ENCODE data around the gene CLDN4. TPM values are rescaled to one million over a fixed set of nuclear protein-coding genes. Genes with fewer than 3 reads are reported as not detected.
A peak's percentile ranks its signal among the peaks of the same experiment; 100 is the strongest.

CLDN4 gene
- polyA plus RNA-seq, 1 of the 3 experiments (the other 2 are of a cell fraction) = 5.9 TPM

DNA sequence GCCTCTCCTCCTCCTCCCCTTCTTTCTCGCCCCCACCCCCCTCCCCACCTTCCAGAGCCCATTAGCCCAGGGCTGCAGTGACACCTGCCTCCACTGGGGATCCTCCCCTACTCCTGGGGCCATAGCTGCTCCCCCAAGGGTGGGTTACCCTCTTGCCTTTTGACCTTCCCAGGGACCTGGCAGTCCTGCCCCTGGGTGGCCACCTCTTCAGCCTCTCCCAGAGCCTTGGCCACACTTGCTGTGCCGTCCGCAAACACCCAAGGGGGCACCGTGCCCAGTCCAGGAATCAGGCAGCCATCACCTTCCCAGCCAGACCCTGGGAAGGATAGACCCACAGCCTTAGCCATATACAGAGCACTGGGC is 19.8 kb upstream of the CLDN4 start:
- Histone ChIP-seq H3K4me1 (ENCODE audit: control insufficient read depth in 1 of 2, insufficient read depth in 2 of 2, low read depth in 1 of 2, low read length in 1 of 2) (no peaks in the 10 kb centered on the region), H3K9me3 (no peaks in the 10 kb centered on the region), H3K9me2 (no peaks in the 10 kb centered on the region), H3K27ac (ENCODE audit: low read depth in 2 of 2, low read length in 1 of 2) (no peak overlapping the region), H3F3A (replicated peaks; ENCODE audit: insufficient read depth) (peaks cover 5% of the 10 kb centered on the region), H2AFZ (ENCODE audit: low read depth) (no peak overlapping the region), H3K36me3 (replicated peaks in 1 of 2; ENCODE audit: control insufficient read depth in 1 of 2, insufficient read depth in 2 of 2, low read length in 1 of 2) (no peaks in the 10 kb centered on the region), H3K4me3 (ENCODE audit: low read depth in 2 of 2, low read length in 1 of 2) (no peak overlapping the region), H3K79me2 (ENCODE audit: insufficient read depth) (no peaks in the 10 kb centered on the region), H4K20me1 (ENCODE audit: insufficient read depth) (no peaks in the 10 kb centered on the region), H3K27me3 (ENCODE audit: insufficient read depth) (no peaks in the 10 kb centered on the region), H3K9ac (no peak overlapping the region), H3K4me2 (no peak overlapping the region)
- TF ChIP-seq SIN3A (IDR thresholded peaks at IDR 0.05; ENCODE audit: borderline replicate concordance, low read depth, low read length) = no peak
- no peak for TF ChIP-seq IRF3 (IDR thresholded peaks at IDR 0.05; ENCODE audit: low read depth, low read length)
- TF ChIP-seq FOXM1 (IDR thresholded peaks at IDR 0.05; ENCODE audit: low read depth) = no peak
- TF ChIP-seq CHD2 (IDR thresholded peaks at IDR 0.05; ENCODE audit: low read length, partially characterized antibody) = no peak
- TF ChIP-seq MEF2A (IDR thresholded peaks at IDR 0.05; ENCODE audit: borderline replicate concordance, low read depth) = no peak
- ChIA-PET POLR2A (no interaction called here), CTCF (interaction anchor here (0.6 to 9.2 kb wide), 24 partner anchors 10 to 368 kb away, joined by 3 to 89 read pairs (median 4); partner anchors contain the start of genes ABHD11, CLDN4 and METTL27)
- DNase-seq = peak; percentile 45
- 64% methylated on average over 4 of the region's 4 CpGs for WGBS (ENCODE audit: low lambda C conversion rate)

- no peak overlapping the region for H3K27ac ChIP-seq (ENCODE audit: low read depth in 2 of 2, low read length in 1 of 2)
- H3K9ac ChIP-seq = no peak overlapping the region
- H3K79me2 ChIP-seq (ENCODE audit: insufficient read depth) = no peaks in the 10 kb centered on the region
- ChIA-PET POLR2A (no interaction called here), CTCF (interaction anchor here (0.6 to 9.2 kb wide), 21 partner anchors 10 to 367 kb away, joined by 3 to 89 read pairs (median 5); partner anchors contain the start of genes CLDN4 and METTL27)
- H3K36me3 ChIP-seq (replicated peaks in 1 of 2; ENCODE audit: control insufficient read depth in 1 of 2, insufficient read depth in 2 of 2, low read length in 1 of 2) = no peaks in the 10 kb centered on the region
- no peaks in the 10 kb centered on the region for H3K9me3 ChIP-seq
- H3K27me3 ChIP-seq (ENCODE audit: insufficient read depth) = no peaks in the 10 kb centered on the region
- H3K4me1 ChIP-seq (ENCODE audit: control insufficient read depth in 1 of 2, insufficient read depth in 2 of 2, low read depth in 1 of 2, low read length in 1 of 2) = no peaks in the 10 kb centered on the region
- WGBS (ENCODE audit: low lambda C conversion rate) = 21% methylated on average over 6 of the region's 11 CpGs
- no peak overlapping the region for H2AFZ ChIP-seq (ENCODE audit: low read depth)
- H4K20me1 ChIP-seq (ENCODE audit: insufficient read depth) = no peaks in the 10 kb centered on the region
- no peaks in the 10 kb centered on the region for H3K9me2 ChIP-seq
- DNase-seq = peak; percentile 87
- no peak overlapping the region; a peak in 1 of 4 replicates for H3K4me3 ChIP-seq (ENCODE audit: low read depth in 2 of 2, low read length in 1 of 2)
- H3F3A ChIP-seq (replicated peaks; ENCODE audit: insufficient read depth) = peaks cover 5% of the 10 kb centered on the region
- no peak overlapping the region for H3K4me2 ChIP-seq
- peak; percentile 52; the same call in 1 of the 2 replicates for TF ChIP-seq MXI1 (IDR thresholded peaks at IDR 0.05; ENCODE audit: low read depth, low read length)
- TF ChIP-seq, protein P1, sequence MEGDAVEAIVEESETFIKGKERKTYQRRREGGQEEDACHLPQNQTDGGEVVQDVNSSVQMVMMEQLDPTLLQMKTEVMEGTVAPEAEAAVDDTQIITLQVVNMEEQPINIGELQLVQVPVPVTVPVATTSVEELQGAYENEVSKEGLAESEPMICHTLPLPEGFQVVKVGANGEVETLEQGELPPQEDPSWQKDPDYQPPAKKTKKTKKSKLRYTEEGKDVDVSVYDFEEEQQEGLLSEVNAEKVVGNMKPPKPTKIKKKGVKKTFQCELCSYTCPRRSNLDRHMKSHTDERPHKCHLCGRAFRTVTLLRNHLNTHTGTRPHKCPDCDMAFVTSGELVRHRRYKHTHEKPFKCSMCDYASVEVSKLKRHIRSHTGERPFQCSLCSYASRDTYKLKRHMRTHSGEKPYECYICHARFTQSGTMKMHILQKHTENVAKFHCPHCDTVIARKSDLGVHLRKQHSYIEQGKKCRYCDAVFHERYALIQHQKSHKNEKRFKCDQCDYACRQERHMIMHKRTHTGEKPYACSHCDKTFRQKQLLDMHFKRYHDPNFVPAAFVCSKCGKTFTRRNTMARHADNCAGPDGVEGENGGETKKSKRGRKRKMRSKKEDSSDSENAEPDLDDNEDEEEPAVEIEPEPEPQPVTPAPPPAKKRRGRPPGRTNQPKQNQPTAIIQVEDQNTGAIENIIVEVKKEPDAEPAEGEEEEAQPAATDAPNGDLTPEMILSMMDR (IDR thresholded peaks at IDR 0.05) = peak; percentile 87
- TF ChIP-seq ELF1 (IDR thresholded peaks at IDR 0.05) = no peak
- TF ChIP-seq CHD2 (IDR thresholded peaks at IDR 0.05; ENCODE audit: low read length, partially characterized antibody) = no peak
- no peak for TF ChIP-seq RFX5 (IDR thresholded peaks at IDR 0.05; ENCODE audit: low read length)
- TF ChIP-seq RAD21 (IDR thresholded peaks at IDR 0.05; ENCODE audit: low read length) = peak; percentile 83
- no peak for TF ChIP-seq USF1 (IDR thresholded peaks at IDR 0.05; ENCODE audit: borderline replicate concordance, low read depth)
- TF ChIP-seq ZBTB33 (IDR thresholded peaks at IDR 0.05; ENCODE audit: borderline replicate concordance, low read depth) = no peak
- TF ChIP-seq PBX3 (IDR thresholded peaks at IDR 0.05) = no peak
- no peak for TF ChIP-seq GATA2 (CRISPR knock-in tag; IDR thresholded peaks at IDR 0.05)
- TF ChIP-seq, protein P2, sequence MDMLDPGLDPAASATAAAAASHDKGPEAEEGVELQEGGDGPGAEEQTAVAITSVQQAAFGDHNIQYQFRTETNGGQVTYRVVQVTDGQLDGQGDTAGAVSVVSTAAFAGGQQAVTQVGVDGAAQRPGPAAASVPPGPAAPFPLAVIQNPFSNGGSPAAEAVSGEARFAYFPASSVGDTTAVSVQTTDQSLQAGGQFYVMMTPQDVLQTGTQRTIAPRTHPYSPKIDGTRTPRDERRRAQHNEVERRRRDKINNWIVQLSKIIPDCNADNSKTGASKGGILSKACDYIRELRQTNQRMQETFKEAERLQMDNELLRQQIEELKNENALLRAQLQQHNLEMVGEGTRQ (IDR thresholded peaks at IDR 0.05; ENCODE audit: borderline replicate concordance, low read depth, low read length) = no peak
- TF ChIP-seq JUND (IDR thresholded peaks at IDR 0.05) = no peak
- TF ChIP-seq TAF1 (IDR thresholded peaks at IDR 0.05; ENCODE audit: borderline replicate concordance, low read depth, low read length) = no peak
- no peak for TF ChIP-seq MEF2A (IDR thresholded peaks at IDR 0.05; ENCODE audit: borderline replicate concordance, low read depth)
- 0 out of 2 replicates have a peak, but pooled peaks have one; percentile 23 for TF ChIP-seq MAX (IDR thresholded peaks at IDR 0.05; ENCODE audit: low read depth)
- TF ChIP-seq TCF12 (IDR thresholded peaks at IDR 0.05) = no peak
- TF ChIP-seq SIN3A (IDR thresholded peaks at IDR 0.05; ENCODE audit: borderline replicate concordance, low read depth, low read length) = no peak
- no peak for TF ChIP-seq POLR2AphosphoS5 (IDR thresholded peaks at IDR 0.05; ENCODE audit: low read depth, low read length)
Measured at GRCh38 chr7:73811760-73812168, 19.0 kb upstream of the CLDN4 start.
